Thyroid gland (tissue), 4 donors: ENCODE measurements around the gene LGR6.

Source experiments
- POLR2A ChIP-seq, 2 donors: fragments of 450-650 bp; IDR thresholded peaks; one replicate each; pipeline ENCODE4 v1.6.1; 2017; ENCODE audit warnings: antibody characterized with exemption in 2 of 2, mild to moderate bottlenecking in 2 of 2, moderate library complexity in 1 of 2
- TF ChIP-seq, protein P1 (sequence below), 6 experiments: fragments of 200-600 bp in 3 of 6; fragments of 450-650 bp in 3 of 6; sonication (generic) in 3 of 6; IDR thresholded peaks; one replicate each; pipeline ENCODE4 v1.5.1; 2016 to 2019; ENCODE audit warnings: antibody characterized with exemption in 6 of 6, mild to moderate bottlenecking in 2 of 6, inconsistent platforms in 1 of 6, moderate library complexity in 1 of 6

GRCh38 chr1:202215472-202216130 lies 22.0 kb downstream of the LGR6 start:
- TF ChIP-seq, protein P1, sequence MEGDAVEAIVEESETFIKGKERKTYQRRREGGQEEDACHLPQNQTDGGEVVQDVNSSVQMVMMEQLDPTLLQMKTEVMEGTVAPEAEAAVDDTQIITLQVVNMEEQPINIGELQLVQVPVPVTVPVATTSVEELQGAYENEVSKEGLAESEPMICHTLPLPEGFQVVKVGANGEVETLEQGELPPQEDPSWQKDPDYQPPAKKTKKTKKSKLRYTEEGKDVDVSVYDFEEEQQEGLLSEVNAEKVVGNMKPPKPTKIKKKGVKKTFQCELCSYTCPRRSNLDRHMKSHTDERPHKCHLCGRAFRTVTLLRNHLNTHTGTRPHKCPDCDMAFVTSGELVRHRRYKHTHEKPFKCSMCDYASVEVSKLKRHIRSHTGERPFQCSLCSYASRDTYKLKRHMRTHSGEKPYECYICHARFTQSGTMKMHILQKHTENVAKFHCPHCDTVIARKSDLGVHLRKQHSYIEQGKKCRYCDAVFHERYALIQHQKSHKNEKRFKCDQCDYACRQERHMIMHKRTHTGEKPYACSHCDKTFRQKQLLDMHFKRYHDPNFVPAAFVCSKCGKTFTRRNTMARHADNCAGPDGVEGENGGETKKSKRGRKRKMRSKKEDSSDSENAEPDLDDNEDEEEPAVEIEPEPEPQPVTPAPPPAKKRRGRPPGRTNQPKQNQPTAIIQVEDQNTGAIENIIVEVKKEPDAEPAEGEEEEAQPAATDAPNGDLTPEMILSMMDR (IDR thresholded peaks at IDR 0.05): no peak
- TF ChIP-seq POLR2A (IDR thresholded peaks at IDR 0.05): no peak
